Measurements from ENCODE around the gene TP53I3. TPM values are rescaled to one million over a fixed set of nuclear protein-coding genes. Genes with fewer than 3 reads are reported as not detected.

TP53I3 gene
- total and polyA plus RNA-seq, 2 of the 4 experiments (the other 2 are of a cell fraction), result 25.5 to 42.2 TPM

DNA sequence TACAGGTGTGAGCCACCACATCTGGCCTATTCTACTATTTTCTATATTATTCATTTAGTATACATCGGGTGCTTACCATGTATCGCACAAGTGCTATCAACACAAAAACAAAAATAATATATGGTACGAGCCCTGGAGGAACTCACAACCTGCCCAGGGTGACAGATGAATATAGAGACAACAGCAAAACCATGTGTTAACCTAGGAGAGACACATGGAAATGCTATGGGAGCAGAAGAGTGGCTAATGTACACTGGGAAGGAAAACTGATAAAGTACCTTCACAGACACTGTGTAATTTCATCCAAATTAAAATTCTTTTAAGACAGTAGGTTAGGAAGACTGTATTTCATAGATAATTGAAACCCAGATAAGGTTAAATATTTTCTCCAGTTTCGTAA lies 12.4 kb downstream of the TP53I3 start:
- ChIA-PET POLR2A (ENCODE audit: unreplicated experiment) (no interaction called here), CTCF (interaction anchor here (0.6 to 1.0 kb wide), 2 partner anchors 12 to 24 kb away, joined by 4 to 7 read pairs; partner anchors contain the start of gene TP53I3)
- H3K4ac ChIP-seq (ENCODE audit: low read depth, low read length), result no peak overlapping the region
- peaks cover 30 to 42% of the 10 kb centered on the region in 2 experiments for H3K79me1 ChIP-seq (ENCODE audit: low read depth in 1 of 2, low read length in 2 of 2)
- DNase-seq, result no peak
- H2AK5ac ChIP-seq (ENCODE audit: low read depth, low read length), result no peak overlapping the region
- no peak overlapping the region for H4K5ac ChIP-seq (ENCODE audit: low read depth, low read length)
- H2BK20ac ChIP-seq (ENCODE audit: low read depth, low read length), result no peak overlapping the region
- H3K4me3 ChIP-seq (ENCODE audit: insufficient read depth, low read depth, low read length), result no peak overlapping the region
- H3K9ac ChIP-seq (ENCODE audit: low read depth, low read length), result no peak overlapping the region
- H3K56ac ChIP-seq (ENCODE audit: extremely low read depth, insufficient read depth, low read length), result no peak overlapping the region
- no peak overlapping the region for H4K91ac ChIP-seq (ENCODE audit: insufficient read depth, low read depth, low read length)
- dilution Hi-C loops (cut with HindIII; ENCODE audit: low sequenced_read_pairs, unreplicated experiment) (no loop called here), in situ Hi-C loops (cut with MboI; ENCODE audit: low sequenced_read_pairs) (loop anchor here (10.0 kb wide), 1 partner anchor 247 kb away; no protein-coding TSS in a partner anchor), intact Hi-C loops (cut with micrococcal nuclease) (no loop called here)
- H3K4me2 ChIP-seq (ENCODE audit: low read depth, low read length), result no peak overlapping the region
- no peak overlapping the region for H2AFZ ChIP-seq (replicated peaks; ENCODE audit: low read length, poor library complexity)
- no peaks in the 10 kb centered on the region; the same call in 1 of the 2 replicates for H4K20me1 ChIP-seq (ENCODE audit: insufficient read depth, low read length)
- no peak overlapping the region for H3K18ac ChIP-seq (ENCODE audit: low read depth, low read length)
- H4K8ac ChIP-seq (ENCODE audit: low read depth in 2 of 2, low read length in 2 of 2), result no peak overlapping the region
- peaks cover 6% of the 10 kb centered on the region; the same call in 1 of the 2 replicates for H3K9me1 ChIP-seq (ENCODE audit: insufficient read depth, low read length)
- H3K27ac ChIP-seq (ENCODE audit: insufficient read depth, low read length), result no peak overlapping the region
- H2BK120ac ChIP-seq (ENCODE audit: low read depth, low read length), result no peak overlapping the region
- TF ChIP-seq, protein P1, sequence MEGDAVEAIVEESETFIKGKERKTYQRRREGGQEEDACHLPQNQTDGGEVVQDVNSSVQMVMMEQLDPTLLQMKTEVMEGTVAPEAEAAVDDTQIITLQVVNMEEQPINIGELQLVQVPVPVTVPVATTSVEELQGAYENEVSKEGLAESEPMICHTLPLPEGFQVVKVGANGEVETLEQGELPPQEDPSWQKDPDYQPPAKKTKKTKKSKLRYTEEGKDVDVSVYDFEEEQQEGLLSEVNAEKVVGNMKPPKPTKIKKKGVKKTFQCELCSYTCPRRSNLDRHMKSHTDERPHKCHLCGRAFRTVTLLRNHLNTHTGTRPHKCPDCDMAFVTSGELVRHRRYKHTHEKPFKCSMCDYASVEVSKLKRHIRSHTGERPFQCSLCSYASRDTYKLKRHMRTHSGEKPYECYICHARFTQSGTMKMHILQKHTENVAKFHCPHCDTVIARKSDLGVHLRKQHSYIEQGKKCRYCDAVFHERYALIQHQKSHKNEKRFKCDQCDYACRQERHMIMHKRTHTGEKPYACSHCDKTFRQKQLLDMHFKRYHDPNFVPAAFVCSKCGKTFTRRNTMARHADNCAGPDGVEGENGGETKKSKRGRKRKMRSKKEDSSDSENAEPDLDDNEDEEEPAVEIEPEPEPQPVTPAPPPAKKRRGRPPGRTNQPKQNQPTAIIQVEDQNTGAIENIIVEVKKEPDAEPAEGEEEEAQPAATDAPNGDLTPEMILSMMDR (conservative IDR thresholded peaks at IDR 0.05; ENCODE audit: low read depth, low read length), result no peak
- TF ChIP-seq POLR2A (IDR thresholded peaks at IDR 0.05; ENCODE audit: low read depth, low read length), result no peak
- TF ChIP-seq SMC3 (IDR thresholded peaks at IDR 0.05; ENCODE audit: low read depth, low read length), result no peak
- no peak for TF ChIP-seq RFX5 (IDR thresholded peaks at IDR 0.05; ENCODE audit: low read depth, low read length)
- TF ChIP-seq CHD1 (IDR thresholded peaks at IDR 0.05; ENCODE audit: low read depth, low read length), result no peak
- no peak for TF ChIP-seq MAFK (IDR thresholded peaks at IDR 0.05; ENCODE audit: low read depth, low read length)
- TF ChIP-seq MXI1 (IDR thresholded peaks at IDR 0.05; ENCODE audit: borderline replicate concordance, low read depth, low read length), result no peak
- no peak for TF ChIP-seq MAZ (IDR thresholded peaks at IDR 0.05; ENCODE audit: borderline replicate concordance, low read depth, low read length)
- no peak for TF ChIP-seq BHLHE40 (IDR thresholded peaks at IDR 0.05; ENCODE audit: low read depth, low read length)
- TF ChIP-seq FOS (IDR thresholded peaks at IDR 0.05; ENCODE audit: low read depth, low read length), result no peak
- no peak for TF ChIP-seq USF2 (IDR thresholded peaks at IDR 0.05; ENCODE audit: low read depth, low read length)
- TF ChIP-seq RAD21 (IDR thresholded peaks at IDR 0.05; ENCODE audit: low read length), result no peak
- TF ChIP-seq RCOR1 (IDR thresholded peaks at IDR 0.05; ENCODE audit: insufficient replicate concordance, low read length), result no peak
- no peak for TF ChIP-seq CEBPB (IDR thresholded peaks at IDR 0.05; ENCODE audit: low read depth, low read length)
- no peak for TF ChIP-seq ELK1 (IDR thresholded peaks at IDR 0.05; ENCODE audit: borderline replicate concordance, low read depth, low read length)
- TF ChIP-seq NFE2L2 (IDR thresholded peaks at IDR 0.05; ENCODE audit: low read depth, low read length), result no peak
- no peak overlapping the region for H2BK5ac ChIP-seq (ENCODE audit: low read depth, low read length, poor library complexity, severe bottlenecking)
- no TSS peak for BruUV-seq (replicated peaks)
- H2AK9ac ChIP-seq (replicated peaks; ENCODE audit: low read depth, low read length, poor library complexity), result no peak overlapping the region
- ATAC-seq (ENCODE audit: low read depth), result no peak
- 0 out of 2 replicates have a peak, but pooled peaks cover 2% of the 10 kb centered on the region for H3K4me1 ChIP-seq (ENCODE audit: control insufficient read depth, insufficient read depth, low read length)
- no peak overlapping the region for H3K14ac ChIP-seq (replicated peaks; ENCODE audit: low read depth, low read length)
- no peaks in the 10 kb centered on the region for H3K9me3 ChIP-seq (ENCODE audit: control insufficient read depth, insufficient read depth, low read length)
- H3K27me3 ChIP-seq (ENCODE audit: control insufficient read depth, insufficient read depth, low read length), result no peaks in the 10 kb centered on the region
- no peak overlapping the region for H2BK15ac ChIP-seq (ENCODE audit: low read depth, low read length)
- peaks cover 20% of the 10 kb centered on the region for H3K36me3 ChIP-seq (ENCODE audit: control insufficient read depth, insufficient read depth, low read length)
- no peak overlapping the region for H3K23ac ChIP-seq (ENCODE audit: low read depth, low read length)
- no CpG with 5 or more reads among the region's 4 CpGs for WGBS, 2 experiments (ENCODE audit: extremely low coverage in 2 of 2, insufficient read length in 1 of 2)
